GM03348 (cell line): ENCODE results near the gene U2SURP.
"Not testable (repeated sequence)": the region's sequence is repeated elsewhere in the genome, so short reads cannot be mapped to it uniquely, and the experiment has no call there.

Experiments
- DNase-seq: peaks from one replicate; pipeline ENCODE4 v3.0.0; 2012; ENCODE audit warnings: low spot score

Gene U2SURP

GRCh38 chr3:142976621-142977398, 24.6 kb upstream of the U2SURP start:
- DNase-seq = peak; percentile 89

DNA sequence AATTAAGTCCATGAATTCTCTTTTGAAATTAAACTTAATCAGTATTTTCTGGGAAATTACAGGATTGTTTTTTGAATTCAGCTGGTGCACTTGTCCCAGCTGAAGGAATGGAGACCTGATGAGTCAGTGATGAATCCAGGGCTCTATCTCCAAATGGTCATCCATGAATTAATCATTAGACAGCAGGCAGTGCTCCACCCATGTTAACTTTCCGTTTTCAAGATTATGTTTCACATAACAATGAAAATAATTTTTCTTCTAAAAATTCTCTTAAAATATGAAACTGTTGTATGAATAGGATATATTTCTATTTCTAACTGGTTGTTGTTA, 24.0 kb upstream of the U2SURP start:
- DNase-seq = peak; percentile 26

DNA sequence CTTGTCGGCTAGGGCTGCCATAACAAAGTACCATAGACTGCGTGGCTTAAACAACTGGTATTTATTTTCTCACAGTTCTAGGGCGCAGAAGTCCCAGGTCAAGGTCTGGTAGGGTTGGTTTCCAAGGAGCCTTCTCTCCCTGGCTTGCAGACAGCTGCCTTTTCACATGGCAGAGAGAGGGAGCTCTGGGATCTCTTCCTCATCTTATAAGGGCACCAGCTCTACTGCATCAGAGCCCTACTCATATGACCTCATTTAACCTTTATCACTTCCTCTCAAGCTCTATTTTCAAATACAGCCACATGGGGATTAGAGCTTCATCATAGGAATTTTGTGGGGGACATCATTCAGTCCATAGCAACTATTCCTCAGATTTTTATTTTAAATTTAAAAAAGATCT, 20.3 kb upstream of the U2SURP start:
- no peak for DNase-seq

GRCh38 chr3:142982038-142982773, 19.2 kb upstream of the U2SURP start:
- no peak for DNase-seq

DNA sequence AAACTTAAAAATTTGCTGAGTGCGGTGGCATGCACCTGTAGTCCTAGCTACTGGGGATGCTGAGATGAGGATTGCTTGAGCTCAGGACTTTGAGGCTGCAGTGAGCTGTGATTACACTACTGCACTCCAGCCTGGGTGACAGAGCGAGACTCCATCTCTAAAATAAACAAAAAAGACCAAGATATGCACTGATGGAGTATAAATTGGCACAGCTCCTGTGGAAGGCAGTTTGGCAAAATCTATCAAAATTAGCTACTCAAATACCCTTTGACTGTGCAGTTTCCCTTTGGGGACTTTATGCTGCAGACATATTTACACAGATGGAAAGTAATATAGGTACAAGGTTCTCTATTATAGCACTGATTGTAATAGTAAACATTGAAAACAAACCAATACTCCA, 18.1 kb upstream of the U2SURP start:
- DNase-seq = no peak

- DNase-seq = no peak
These were observed 17.1 kb upstream of the U2SURP start for GRCh38 chr3:142984255-142984654.

DNA sequence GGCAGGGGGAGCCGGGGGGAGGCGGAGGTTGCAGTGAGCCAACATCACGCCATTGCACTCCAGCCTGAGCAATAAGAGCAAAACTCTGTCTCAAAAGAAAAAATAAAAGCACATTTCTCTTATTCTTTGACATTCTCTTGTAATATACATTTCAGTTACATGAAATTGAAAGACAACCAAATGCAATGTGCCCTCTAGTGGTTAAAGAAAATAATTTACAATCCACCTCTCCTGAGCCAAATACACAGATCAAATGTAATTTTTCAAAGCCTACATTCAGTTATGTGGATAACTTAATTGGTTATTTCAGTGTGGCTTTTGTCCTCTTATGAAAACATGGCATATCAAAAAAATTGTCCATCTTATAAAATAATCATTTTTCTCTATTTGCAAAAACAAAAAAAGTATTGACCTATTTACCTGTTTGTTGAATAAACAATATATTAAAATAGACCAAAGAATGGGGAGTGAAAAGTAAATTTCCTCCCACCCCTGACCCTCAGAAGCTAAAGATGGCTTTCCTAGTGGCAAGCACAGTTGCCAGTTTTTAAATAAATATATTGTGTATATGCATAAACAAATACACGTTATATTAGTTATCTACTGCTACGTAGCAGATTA, 14.2 kb upstream of the U2SURP start:
- DNase-seq = peak; percentile 68

DNA sequence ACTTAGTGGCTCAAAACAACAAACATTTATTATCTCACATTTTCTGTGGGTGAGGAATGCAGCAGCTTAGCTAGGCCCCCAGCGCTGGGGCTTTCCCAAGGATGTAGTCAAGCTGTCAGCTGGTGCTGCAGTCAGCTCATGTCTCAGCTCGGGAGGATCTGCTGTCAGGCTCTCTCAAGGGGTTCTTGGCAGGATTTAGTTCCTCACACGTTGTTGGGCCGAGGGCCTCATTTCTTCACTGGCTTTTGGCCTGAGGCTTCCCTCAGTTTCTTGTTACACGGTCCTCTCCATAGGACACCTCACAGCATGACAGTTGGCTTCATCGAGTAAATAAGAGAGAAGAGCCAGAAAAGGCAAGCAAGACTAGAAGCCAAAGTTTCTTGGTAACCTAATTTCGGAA, 13.7 kb upstream of the U2SURP start:
- DNase-seq = no peak

GRCh38 chr3:142988221-142988620, 13.1 kb upstream of the U2SURP start:
- not testable (repeated sequence) for DNase-seq

GRCh38 chr3:142988826-142989225, 12.5 kb upstream of the U2SURP start:
- DNase-seq = not testable (repeated sequence)

DNA sequence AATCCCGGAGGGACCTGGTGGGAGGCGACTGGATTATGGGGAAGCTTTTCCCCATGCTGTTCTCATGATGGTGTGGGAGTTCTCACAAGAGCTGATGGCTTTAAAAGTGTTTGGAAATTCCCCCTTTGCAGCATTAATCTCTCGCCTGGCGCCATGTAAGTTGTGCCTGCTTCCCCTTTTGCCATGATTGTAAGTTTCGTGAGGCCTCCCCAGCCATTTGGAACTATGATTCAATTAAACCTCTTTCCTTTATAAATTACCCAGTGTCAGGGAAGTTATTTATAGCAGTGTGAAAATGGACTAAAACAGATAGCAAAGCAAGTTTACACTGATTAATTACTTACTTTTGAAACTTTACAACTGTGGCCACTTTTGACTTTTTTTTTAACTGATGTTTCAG, 10.6 kb upstream of the U2SURP start:
- no peak for DNase-seq

DNA sequence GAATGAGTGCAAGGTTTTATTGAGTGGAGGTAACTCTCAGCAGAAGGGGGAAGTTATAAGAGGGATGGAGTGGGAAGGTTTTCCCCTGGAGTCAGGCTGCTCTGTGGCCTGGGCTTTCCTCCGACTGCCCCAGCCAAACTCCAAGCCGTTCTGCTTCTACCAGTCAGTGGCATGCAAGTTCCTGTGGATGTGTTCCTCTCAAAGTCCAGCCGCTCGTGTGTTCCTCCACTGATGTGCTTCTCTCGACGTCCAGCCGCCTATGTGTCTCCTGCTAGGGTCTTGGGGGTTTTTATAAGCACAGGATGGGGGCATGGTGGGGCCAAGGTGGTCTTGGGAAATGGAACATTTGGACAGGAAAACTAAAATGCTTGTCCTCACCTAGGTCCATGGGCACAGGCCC, 9.0 kb upstream of the U2SURP start:
- DNase-seq = no peak

GRCh38 chr3:142993958-142994442, 7.4 kb upstream of the U2SURP start:
- peak; percentile 73 for DNase-seq

GRCh38 chr3:142997330-142997729, 4.0 kb upstream of the U2SURP start:
- no peak for DNase-seq

DNA sequence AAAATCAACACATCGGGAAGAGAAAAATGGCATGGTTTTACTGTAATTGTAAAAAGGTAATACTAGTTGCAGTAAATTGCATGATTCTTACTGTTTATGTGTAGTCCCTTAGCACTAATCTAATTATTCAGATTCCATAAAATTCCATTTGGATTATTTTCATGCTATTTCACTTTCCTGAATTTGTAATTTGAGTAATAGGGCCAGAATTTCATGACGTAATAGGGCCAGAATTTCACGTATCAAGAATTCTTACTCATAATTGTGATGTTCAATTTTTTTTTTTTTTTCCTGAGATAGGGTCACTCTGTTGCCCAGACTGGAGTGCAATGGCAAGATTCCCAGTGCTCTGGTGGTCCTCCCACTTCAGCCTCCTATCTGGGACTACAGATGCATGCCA, 2.9 kb upstream of the U2SURP start:
- no peak for DNase-seq

- no peak for DNase-seq
These were observed 1.5 kb upstream of the U2SURP start for GRCh38 chr3:142999881-143000280.

- peak; percentile 29 for DNase-seq
These were observed 842 bp upstream of the U2SURP start for GRCh38 chr3:143000528-143000927.

GRCh38 chr3:143001034-143001368, 369 bp upstream of the U2SURP start:
- DNase-seq = no peak

DNA sequence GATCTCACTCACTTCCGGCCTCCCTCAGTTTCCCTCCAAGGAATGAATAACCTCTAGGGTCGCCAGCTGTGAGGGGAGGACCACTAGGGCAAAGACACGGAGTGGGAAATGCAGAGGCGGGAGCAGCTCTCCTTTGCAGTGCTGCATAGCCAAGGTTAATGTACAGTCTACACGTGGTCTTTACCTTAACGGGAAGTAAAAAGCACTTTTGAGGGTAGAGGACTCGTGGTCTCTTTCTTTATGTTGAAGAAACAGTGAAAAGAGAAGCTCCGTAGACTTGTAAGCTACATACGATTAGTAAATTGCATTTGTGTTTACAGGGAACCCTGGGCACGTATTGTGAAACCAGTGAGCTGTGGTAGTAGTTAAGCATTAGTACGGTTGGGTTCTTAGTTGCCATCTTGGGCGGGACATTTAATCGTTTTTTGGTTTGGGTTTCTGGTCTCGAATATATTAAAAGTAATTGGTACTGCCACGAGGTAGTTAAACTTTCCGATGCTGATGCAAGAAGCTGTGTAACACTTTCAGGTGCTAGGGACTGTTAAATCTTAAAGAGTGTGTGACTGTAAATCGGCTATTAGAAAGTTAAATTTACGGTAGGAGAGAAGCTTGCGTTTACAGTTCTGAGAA, 828 bp downstream of the U2SURP start:
- DNase-seq = peak; percentile 31

GRCh38 chr3:143002727-143003126, 1.4 kb downstream of the U2SURP start:
- DNase-seq = no peak

GRCh38 chr3:143004823-143005222, 3.5 kb downstream of the U2SURP start:
- DNase-seq = no peak

DNA sequence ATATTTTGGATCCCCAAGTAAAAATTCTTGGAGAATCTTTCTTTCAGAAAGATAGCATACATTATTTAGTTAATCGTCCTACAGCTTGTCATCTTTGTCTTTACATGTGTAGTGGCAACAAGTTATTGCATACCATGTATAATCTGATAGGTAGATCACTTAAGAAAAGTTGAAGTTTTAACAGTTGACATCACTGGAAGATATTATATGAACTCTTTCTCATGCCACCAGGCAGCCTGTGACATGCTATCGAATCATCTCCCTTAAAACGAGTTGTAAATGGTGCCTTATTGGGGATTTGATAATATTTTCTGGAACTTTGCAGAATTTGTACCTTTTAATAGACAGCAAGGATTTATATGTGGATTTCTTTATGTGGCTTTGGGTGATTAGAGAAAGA, 8.7 kb downstream of the U2SURP start:
- DNase-seq = no peak

- no peak for DNase-seq
These were observed 10.3 kb downstream of the U2SURP start for GRCh38 chr3:143011705-143012104.
